ENCODE data around the gene PKDCC. TPM values are rescaled to one million over a fixed set of nuclear protein-coding genes. Genes with fewer than 3 reads are reported as not detected.

The PKDCC gene
- total and polyA plus RNA-seq, 2 of the 13 experiments (the other 11 are each of a cell fraction or from before 2014, with no cell fraction given): 52.6 to 58.8 TPM

DNA sequence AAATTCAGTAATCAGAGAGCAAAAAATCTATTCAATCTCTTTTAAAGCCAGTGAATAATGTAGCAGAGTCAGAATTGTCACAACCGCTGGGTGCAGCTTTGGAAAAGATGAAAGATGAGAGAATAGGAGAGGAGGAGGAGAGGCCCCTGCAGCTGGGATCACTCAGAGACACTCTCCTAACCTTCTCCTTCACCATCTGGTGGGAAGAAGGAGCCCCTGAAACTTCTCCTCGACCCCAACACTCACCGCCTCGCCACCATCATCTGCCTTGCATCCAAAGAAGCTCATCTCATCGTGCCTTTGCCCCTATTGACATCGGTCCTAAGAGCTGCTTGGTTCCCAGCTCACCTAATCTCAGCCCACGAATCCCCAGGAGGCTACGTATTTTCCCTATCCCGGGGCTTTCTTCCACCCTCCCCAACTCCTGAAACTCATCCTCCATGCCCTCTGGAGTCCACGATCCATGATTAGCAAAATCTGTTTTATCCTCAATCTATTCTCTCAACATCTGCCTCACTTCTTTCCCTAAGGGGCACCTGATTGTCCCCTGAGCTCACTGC, 58.5 kb downstream of the PKDCC start (continued):
- TF ChIP-seq MYNN (CRISPR knock-in tag; IDR thresholded peaks at IDR 0.05; ENCODE audit: low read depth): 0 out of 2 replicates have a peak, but pooled peaks have one; percentile 20
- 0 out of 2 replicates have a peak, but pooled peaks have one; percentile 27 for TF ChIP-seq PHF8 (CRISPR knock-in tag; IDR thresholded peaks at IDR 0.05)
- TF ChIP-seq ZNF83 (CRISPR knock-in tag; IDR thresholded peaks at IDR 0.05; ENCODE audit: borderline replicate concordance): 0 out of 2 replicates have a peak, but pooled peaks have one; percentile 18
- TF ChIP-seq, protein P1, sequence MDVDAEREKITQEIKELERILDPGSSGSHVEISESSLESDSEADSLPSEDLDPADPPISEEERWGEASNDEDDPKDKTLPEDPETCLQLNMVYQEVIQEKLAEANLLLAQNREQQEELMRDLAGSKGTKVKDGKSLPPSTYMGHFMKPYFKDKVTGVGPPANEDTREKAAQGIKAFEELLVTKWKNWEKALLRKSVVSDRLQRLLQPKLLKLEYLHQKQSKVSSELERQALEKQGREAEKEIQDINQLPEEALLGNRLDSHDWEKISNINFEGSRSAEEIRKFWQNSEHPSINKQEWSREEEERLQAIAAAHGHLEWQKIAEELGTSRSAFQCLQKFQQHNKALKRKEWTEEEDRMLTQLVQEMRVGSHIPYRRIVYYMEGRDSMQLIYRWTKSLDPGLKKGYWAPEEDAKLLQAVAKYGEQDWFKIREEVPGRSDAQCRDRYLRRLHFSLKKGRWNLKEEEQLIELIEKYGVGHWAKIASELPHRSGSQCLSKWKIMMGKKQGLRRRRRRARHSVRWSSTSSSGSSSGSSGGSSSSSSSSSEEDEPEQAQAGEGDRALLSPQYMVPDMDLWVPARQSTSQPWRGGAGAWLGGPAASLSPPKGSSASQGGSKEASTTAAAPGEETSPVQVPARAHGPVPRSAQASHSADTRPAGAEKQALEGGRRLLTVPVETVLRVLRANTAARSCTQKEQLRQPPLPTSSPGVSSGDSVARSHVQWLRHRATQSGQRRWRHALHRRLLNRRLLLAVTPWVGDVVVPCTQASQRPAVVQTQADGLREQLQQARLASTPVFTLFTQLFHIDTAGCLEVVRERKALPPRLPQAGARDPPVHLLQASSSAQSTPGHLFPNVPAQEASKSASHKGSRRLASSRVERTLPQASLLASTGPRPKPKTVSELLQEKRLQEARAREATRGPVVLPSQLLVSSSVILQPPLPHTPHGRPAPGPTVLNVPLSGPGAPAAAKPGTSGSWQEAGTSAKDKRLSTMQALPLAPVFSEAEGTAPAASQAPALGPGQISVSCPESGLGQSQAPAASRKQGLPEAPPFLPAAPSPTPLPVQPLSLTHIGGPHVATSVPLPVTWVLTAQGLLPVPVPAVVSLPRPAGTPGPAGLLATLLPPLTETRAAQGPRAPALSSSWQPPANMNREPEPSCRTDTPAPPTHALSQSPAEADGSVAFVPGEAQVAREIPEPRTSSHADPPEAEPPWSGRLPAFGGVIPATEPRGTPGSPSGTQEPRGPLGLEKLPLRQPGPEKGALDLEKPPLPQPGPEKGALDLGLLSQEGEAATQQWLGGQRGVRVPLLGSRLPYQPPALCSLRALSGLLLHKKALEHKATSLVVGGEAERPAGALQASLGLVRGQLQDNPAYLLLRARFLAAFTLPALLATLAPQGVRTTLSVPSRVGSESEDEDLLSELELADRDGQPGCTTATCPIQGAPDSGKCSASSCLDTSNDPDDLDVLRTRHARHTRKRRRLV (CRISPR knock-in tag; IDR thresholded peaks at IDR 0.05): peak; percentile 20; the same call in 1 of the 2 replicates
- TF ChIP-seq, protein P2, sequence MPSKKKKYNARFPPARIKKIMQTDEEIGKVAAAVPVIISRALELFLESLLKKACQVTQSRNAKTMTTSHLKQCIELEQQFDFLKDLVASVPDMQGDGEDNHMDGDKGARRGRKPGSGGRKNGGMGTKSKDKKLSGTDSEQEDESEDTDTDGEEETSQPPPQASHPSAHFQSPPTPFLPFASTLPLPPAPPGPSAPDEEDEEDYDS (CRISPR knock-in tag; IDR thresholded peaks at IDR 0.05): 0 out of 2 replicates have a peak, but pooled peaks have one; percentile 8
- TF ChIP-seq, protein P3, sequence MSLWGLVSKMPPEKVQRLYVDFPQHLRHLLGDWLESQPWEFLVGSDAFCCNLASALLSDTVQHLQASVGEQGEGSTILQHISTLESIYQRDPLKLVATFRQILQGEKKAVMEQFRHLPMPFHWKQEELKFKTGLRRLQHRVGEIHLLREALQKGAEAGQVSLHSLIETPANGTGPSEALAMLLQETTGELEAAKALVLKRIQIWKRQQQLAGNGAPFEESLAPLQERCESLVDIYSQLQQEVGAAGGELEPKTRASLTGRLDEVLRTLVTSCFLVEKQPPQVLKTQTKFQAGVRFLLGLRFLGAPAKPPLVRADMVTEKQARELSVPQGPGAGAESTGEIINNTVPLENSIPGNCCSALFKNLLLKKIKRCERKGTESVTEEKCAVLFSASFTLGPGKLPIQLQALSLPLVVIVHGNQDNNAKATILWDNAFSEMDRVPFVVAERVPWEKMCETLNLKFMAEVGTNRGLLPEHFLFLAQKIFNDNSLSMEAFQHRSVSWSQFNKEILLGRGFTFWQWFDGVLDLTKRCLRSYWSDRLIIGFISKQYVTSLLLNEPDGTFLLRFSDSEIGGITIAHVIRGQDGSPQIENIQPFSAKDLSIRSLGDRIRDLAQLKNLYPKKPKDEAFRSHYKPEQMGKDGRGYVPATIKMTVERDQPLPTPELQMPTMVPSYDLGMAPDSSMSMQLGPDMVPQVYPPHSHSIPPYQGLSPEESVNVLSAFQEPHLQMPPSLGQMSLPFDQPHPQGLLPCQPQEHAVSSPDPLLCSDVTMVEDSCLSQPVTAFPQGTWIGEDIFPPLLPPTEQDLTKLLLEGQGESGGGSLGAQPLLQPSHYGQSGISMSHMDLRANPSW (CRISPR knock-in tag; IDR thresholded peaks at IDR 0.05; ENCODE audit: borderline replicate concordance): 0 out of 2 replicates have a peak, but pooled peaks have one; percentile 81
- TF ChIP-seq SOX6 (IDR thresholded peaks at IDR 0.05): no peak
- peak; percentile 27; the same call in 1 of the 2 replicates for TF ChIP-seq SOX6 (CRISPR knock-in tag; IDR thresholded peaks at IDR 0.05)
- TF ChIP-seq, protein P4, sequence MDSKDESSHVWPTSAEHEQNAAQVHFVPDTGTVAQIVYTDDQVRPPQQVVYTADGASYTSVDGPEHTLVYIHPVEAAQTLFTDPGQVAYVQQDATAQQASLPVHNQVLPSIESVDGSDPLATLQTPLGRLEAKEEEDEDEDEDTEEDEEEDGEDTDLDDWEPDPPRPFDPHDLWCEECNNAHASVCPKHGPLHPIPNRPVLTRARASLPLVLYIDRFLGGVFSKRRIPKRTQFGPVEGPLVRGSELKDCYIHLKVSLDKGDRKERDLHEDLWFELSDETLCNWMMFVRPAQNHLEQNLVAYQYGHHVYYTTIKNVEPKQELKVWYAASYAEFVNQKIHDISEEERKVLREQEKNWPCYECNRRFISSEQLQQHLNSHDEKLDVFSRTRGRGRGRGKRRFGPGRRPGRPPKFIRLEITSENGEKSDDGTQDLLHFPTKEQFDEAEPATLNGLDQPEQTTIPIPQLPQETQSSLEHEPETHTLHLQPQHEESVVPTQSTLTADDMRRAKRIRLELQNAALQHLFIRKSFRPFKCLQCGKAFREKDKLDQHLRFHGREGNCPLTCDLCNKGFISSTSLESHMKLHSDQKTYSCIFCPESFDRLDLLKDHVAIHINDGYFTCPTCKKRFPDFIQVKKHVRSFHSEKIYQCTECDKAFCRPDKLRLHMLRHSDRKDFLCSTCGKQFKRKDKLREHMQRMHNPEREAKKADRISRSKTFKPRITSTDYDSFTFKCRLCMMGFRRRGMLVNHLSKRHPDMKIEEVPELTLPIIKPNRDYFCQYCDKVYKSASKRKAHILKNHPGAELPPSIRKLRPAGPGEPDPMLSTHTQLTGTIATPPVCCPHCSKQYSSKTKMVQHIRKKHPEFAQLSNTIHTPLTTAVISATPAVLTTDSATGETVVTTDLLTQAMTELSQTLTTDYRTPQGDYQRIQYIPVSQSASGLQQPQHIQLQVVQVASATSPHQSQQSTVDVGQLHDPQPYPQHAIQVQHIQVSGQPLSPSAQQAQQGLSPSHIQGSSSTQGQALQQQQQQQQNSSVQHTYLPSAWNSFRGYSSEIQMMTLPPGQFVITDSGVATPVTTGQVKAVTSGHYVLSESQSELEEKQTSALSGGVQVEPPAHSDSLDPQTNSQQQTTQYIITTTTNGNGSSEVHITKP (CRISPR knock-in tag; IDR thresholded peaks at IDR 0.05; ENCODE audit: low read depth): 0 out of 2 replicates have a peak, but pooled peaks have one; percentile 15
- no peak for TF ChIP-seq HDAC1 (CRISPR knock-in tag; IDR thresholded peaks at IDR 0.05)
- TF ChIP-seq ZNF263 (CRISPR knock-in tag; IDR thresholded peaks at IDR 0.05): peak; percentile 5; the same call in 1 of the 2 replicates
- TF ChIP-seq GFI1 (CRISPR knock-in tag; IDR thresholded peaks at IDR 0.05; ENCODE audit: borderline replicate concordance): peak; percentile 84
- TF ChIP-seq, protein P5, sequence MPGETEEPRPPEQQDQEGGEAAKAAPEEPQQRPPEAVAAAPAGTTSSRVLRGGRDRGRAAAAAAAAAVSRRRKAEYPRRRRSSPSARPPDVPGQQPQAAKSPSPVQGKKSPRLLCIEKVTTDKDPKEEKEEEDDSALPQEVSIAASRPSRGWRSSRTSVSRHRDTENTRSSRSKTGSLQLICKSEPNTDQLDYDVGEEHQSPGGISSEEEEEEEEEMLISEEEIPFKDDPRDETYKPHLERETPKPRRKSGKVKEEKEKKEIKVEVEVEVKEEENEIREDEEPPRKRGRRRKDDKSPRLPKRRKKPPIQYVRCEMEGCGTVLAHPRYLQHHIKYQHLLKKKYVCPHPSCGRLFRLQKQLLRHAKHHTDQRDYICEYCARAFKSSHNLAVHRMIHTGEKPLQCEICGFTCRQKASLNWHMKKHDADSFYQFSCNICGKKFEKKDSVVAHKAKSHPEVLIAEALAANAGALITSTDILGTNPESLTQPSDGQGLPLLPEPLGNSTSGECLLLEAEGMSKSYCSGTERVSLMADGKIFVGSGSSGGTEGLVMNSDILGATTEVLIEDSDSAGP (CRISPR knock-in tag; IDR thresholded peaks at IDR 0.05; ENCODE audit: borderline replicate concordance): 0 out of 2 replicates have a peak, but pooled peaks have one; percentile 31
- TF ChIP-seq NAIF1 (CRISPR knock-in tag; IDR thresholded peaks at IDR 0.05; ENCODE audit: borderline replicate concordance): peak; percentile 15; the same call in 1 of the 2 replicates

Measured in HepG2 (cell line).